H9 (cell line): ENCODE data around the gene FAT2. TPM values are rescaled to one million over a fixed set of nuclear protein-coding genes. Genes with fewer than 3 reads are reported as not detected.

Experiments used
- DNase-seq: peaks from one replicate; pipeline ENCODE4 v3.0.0-alpha.2; 2017
- H2AFZ ChIP-seq: one replicate; pipeline ENCODE4 v1.6.1; 2013; ENCODE audit warnings: mild to moderate bottlenecking, low read length, control low read depth, moderate library complexity
- H2AK5ac ChIP-seq: 2 replicates; pipeline ENCODE4 v1.6.1; 2013; ENCODE audit warnings: low read length, control low read depth, mixed read lengths; ENCODE audit not compliant: insufficient read length
- H2BK120ac ChIP-seq: one replicate; pipeline ENCODE4 v1.6.1; 2013; ENCODE audit warnings: low read depth, mild to moderate bottlenecking, low read length, control low read depth, inconsistent platforms; ENCODE audit not compliant: poor library complexity, severe bottlenecking
- H2BK12ac ChIP-seq: 2 replicates; pipeline ENCODE4 v1.6.1; 2013; ENCODE audit warnings: low read length, control low read depth, mixed read lengths, low read depth; ENCODE audit not compliant: insufficient read length
- H2BK15ac ChIP-seq: 2 replicates; pipeline ENCODE4 v1.6.1; 2013; ENCODE audit warnings: low read depth, low read length, control low read depth
- H2BK20ac ChIP-seq: one replicate; pipeline ENCODE4 v1.6.1; 2013; ENCODE audit warnings: low read depth, mild to moderate bottlenecking, low read length, control low read depth, inconsistent platforms; ENCODE audit not compliant: poor library complexity, severe bottlenecking
- H2BK5ac ChIP-seq: 2 replicates; pipeline ENCODE4 v1.6.1; 2013; ENCODE audit warnings: low read length, control low read depth, mixed read lengths; ENCODE audit not compliant: insufficient read length
- H3K14ac ChIP-seq: 2 replicates; pipeline ENCODE4 v1.6.1; 2013; ENCODE audit warnings: low read length, control low read depth; ENCODE audit not compliant: insufficient read depth
- H3K18ac ChIP-seq: 2 replicates; pipeline ENCODE4 v1.6.1; 2013; ENCODE audit warnings: low read depth, mild to moderate bottlenecking, mixed read lengths, low read length, control low read depth; ENCODE audit not compliant: insufficient read length
- H3K23ac ChIP-seq: 2 replicates; pipeline ENCODE4 v1.6.1; 2013; ENCODE audit warnings: low read length, control low read depth, mixed read lengths, low read depth; ENCODE audit not compliant: insufficient read length
- H3K23me2 ChIP-seq: 2 replicates; pipeline ENCODE4 v1.6.1; 2013; ENCODE audit warnings: low read depth, mild to moderate bottlenecking, mixed read lengths, low read length, control low read depth; ENCODE audit not compliant: insufficient read length, poor library complexity, severe bottlenecking
- H3K27ac ChIP-seq: 2 replicates; pipeline ENCODE4 v1.5.1; 2013; ENCODE audit warnings: low read length, control low read depth, mixed read lengths, low read depth; ENCODE audit not compliant: insufficient read length
- H3K27me3 ChIP-seq: 2 replicates; pipeline ENCODE4 v1.6.1; 2013; ENCODE audit warnings: low read length, control low read depth, inconsistent platforms; ENCODE audit not compliant: insufficient read depth
- H3K4ac ChIP-seq: 2 replicates; pipeline ENCODE4 v1.6.1; 2013; ENCODE audit warnings: low read depth, mild to moderate bottlenecking, control low read depth, inconsistent platforms, low read length, moderate library complexity
- H3K4me1 ChIP-seq: 2 replicates; pipeline ENCODE4 v1.6.1; 2013; ENCODE audit warnings: low read length, control low read depth, inconsistent platforms; ENCODE audit not compliant: insufficient read depth
- H3K4me2 ChIP-seq: 2 replicates; pipeline ENCODE4 v1.6.1; 2013; ENCODE audit warnings: low read length, control low read depth, mixed read lengths; ENCODE audit not compliant: insufficient read length, insufficient read depth
- H3K56ac ChIP-seq: 2 replicates; pipeline ENCODE4 v1.6.1; 2013; ENCODE audit warnings: low read depth, mild to moderate bottlenecking, mixed read lengths, low read length, control low read depth; ENCODE audit not compliant: insufficient read length
- H3K79me1 ChIP-seq: 2 replicates; pipeline ENCODE4 v1.6.1; 2013; ENCODE audit warnings: low read depth, mild to moderate bottlenecking, moderate library complexity, low read length, control low read depth, inconsistent platforms; ENCODE audit not compliant: insufficient read depth, poor library complexity, severe bottlenecking
- H3K79me2 ChIP-seq: 2 replicates; pipeline ENCODE4 v1.6.1; 2013; ENCODE audit warnings: low read length, control low read depth, inconsistent platforms; ENCODE audit not compliant: insufficient read depth
- H3K9ac ChIP-seq: 2 replicates; pipeline ENCODE4 v1.6.1; 2013; ENCODE audit warnings: low read length, control low read depth, mixed read lengths; ENCODE audit not compliant: insufficient read length; ENCODE audit errors: extremely low read depth
- H3K9me3 ChIP-seq: one replicate; pipeline ENCODE4 v1.6.1; 2013; ENCODE audit warnings: low read depth, low read length, inconsistent platforms; ENCODE audit not compliant: control insufficient read depth
- H3T11ph ChIP-seq: one replicate; pipeline ENCODE4 v1.6.1; 2013; ENCODE audit warnings: mild to moderate bottlenecking, low read length, control low read depth, inconsistent platforms
- H4K20me1 ChIP-seq: one replicate; pipeline ENCODE4 v1.6.1; 2013; ENCODE audit not compliant: control insufficient read depth, insufficient read length, insufficient read depth
- H4K5ac ChIP-seq: 2 replicates; pipeline ENCODE4 v1.6.1; 2013; ENCODE audit warnings: low read depth, mild to moderate bottlenecking, mixed read lengths, low read length, control low read depth; ENCODE audit not compliant: insufficient read length
- H4K8ac ChIP-seq: replicated peaks from 2 replicates; pipeline ENCODE4 v1.6.1; 2013; ENCODE audit warnings: low read length, control low read depth, mixed read lengths, low read depth; ENCODE audit not compliant: insufficient read length
- H4K91ac ChIP-seq: 2 replicates; pipeline ENCODE4 v1.6.1; 2013; ENCODE audit warnings: low read depth, mild to moderate bottlenecking, moderate library complexity, mixed read lengths, low read length, control low read depth; ENCODE audit not compliant: insufficient read length
- H3K27ac Mint-ChIP-seq, 3 experiments: 2 replicates in 2 of 3; 3 replicates in 1 of 3; pipeline ENCODE4 v1.8.0; 2020 to 2021; ENCODE audit warnings: mixed read lengths in 3 of 3, mild to moderate bottlenecking in 1 of 3, moderate library complexity in 1 of 3
- H3K27me3 Mint-ChIP-seq: 2 replicates; pipeline ENCODE4 v1.8.0; 2021; ENCODE audit warnings: low read depth, mild to moderate bottlenecking, moderate library complexity, mixed read lengths
- H3K36me3 Mint-ChIP-seq, 3 experiments: 2 replicates in 2 of 3; 3 replicates in 1 of 3; pipeline ENCODE4 v1.8.0; 2020 to 2021; ENCODE audit warnings: low read depth in 3 of 3, mixed read lengths in 3 of 3; ENCODE audit not compliant: insufficient read depth in 1 of 3
- H3K4me1 Mint-ChIP-seq, 2 experiments: 2 replicates each; pipeline ENCODE4 v1.8.0; 2020; ENCODE audit warnings: mixed read lengths in 2 of 2
- H3K4me3 Mint-ChIP-seq, 2 experiments: 2 replicates in 1 of 2; 3 replicates in 1 of 2; pipeline ENCODE4 v1.8.0; 2020 to 2021; ENCODE audit warnings: mild to moderate bottlenecking in 2 of 2, mixed read lengths in 2 of 2, moderate library complexity in 1 of 2
- H3K9me3 Mint-ChIP-seq, 2 experiments: 2 replicates in 1 of 2; 3 replicates in 1 of 2; pipeline ENCODE4 v1.8.0; 2020; ENCODE audit warnings: mild to moderate bottlenecking in 2 of 2, mixed read lengths in 2 of 2, moderate library complexity in 1 of 2
- WGBS: extraction: QIAGEN DNeasy Blood & Tissue Kit; methylation state at CpG from one replicate; pipeline ENCODE4 v1.1.7; 2013; ENCODE audit warnings: missing lambda C conversion rate, low lambda C conversion rate, mixed read lengths; ENCODE audit not compliant: insufficient read length; ENCODE audit errors: extremely low coverage; 5-methylcytosine and 5-hydroxymethylcytosine counted together
- total RNA-seq: library from RNA; stranded (reverse); gene quantifications from 2 replicates; pipeline ENCODE4 v1.2.1, GENCODE V29; 2021
- TF ChIP-seq, protein P1 (sequence below): fragments of 200-600 bp; sonication (generic); conservative IDR thresholded peaks from 3 replicates; pipeline ENCODE4 v1.8.0; 2021; ENCODE audit warnings: antibody characterized with exemption, mild to moderate bottlenecking

Gene FAT2
- total RNA-seq, 1 experiment from 2014 or later: 0.15 TPM

DNA sequence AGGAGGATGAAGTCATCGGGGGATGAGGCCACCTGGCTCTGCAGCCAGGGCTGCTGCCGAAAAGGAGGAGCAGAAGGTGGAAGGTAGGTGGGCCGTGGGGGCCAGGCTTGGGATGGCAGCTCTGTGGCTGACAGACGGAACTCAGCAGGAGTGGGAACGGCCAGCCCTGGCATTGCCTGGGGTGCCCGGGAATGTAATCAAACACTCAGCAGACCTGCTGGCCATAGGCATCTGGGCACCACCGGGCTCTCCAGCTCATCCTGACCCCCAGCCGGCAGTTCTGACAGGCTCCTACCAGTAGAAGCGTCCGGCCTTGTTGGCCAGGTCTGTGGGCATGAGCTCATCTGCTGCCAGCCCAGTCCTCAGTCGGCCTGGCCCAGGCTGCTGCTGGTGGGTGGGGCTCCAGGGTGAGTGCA, 4.3 kb upstream of the FAT2 start:
- no peaks in the 10 kb centered on the region for H3K79me1 ChIP-seq
- H2BK5ac ChIP-seq: no peak overlapping the region
- no peaks in the 10 kb centered on the region for H3K79me2 ChIP-seq
- no peak overlapping the region for H3K4ac ChIP-seq
- H3K23me2 ChIP-seq: no peaks in the 10 kb centered on the region
- no peak overlapping the region for H3K27ac ChIP-seq
- no peak overlapping the region for H2AK5ac ChIP-seq
- H3K4me1 Mint-ChIP-seq: peaks cover 59 to 60% of the 10 kb centered on the region in 2 experiments
- TF ChIP-seq, protein P1, sequence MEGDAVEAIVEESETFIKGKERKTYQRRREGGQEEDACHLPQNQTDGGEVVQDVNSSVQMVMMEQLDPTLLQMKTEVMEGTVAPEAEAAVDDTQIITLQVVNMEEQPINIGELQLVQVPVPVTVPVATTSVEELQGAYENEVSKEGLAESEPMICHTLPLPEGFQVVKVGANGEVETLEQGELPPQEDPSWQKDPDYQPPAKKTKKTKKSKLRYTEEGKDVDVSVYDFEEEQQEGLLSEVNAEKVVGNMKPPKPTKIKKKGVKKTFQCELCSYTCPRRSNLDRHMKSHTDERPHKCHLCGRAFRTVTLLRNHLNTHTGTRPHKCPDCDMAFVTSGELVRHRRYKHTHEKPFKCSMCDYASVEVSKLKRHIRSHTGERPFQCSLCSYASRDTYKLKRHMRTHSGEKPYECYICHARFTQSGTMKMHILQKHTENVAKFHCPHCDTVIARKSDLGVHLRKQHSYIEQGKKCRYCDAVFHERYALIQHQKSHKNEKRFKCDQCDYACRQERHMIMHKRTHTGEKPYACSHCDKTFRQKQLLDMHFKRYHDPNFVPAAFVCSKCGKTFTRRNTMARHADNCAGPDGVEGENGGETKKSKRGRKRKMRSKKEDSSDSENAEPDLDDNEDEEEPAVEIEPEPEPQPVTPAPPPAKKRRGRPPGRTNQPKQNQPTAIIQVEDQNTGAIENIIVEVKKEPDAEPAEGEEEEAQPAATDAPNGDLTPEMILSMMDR: no peak
- peaks cover 15% of the 10 kb centered on the region for H3K27me3 Mint-ChIP-seq
- H3K4me2 ChIP-seq: no peak overlapping the region
- H3K9me3 Mint-ChIP-seq: no peaks in the 10 kb centered on the region
- DNase-seq: no peak
- no peak overlapping the region for H4K8ac ChIP-seq
- H4K91ac ChIP-seq: no peak overlapping the region
- H2BK120ac ChIP-seq: no peak overlapping the region
- H3K36me3 Mint-ChIP-seq: no peaks in the 10 kb centered on the region; a peak in 1 of 7 replicates
- no peak overlapping the region for H3K56ac ChIP-seq
- H3K18ac ChIP-seq: no peak overlapping the region
- no peak overlapping the region for H3K14ac ChIP-seq
- no peak overlapping the region for H3T11ph ChIP-seq
- no peaks in the 10 kb centered on the region for H3K27me3 ChIP-seq
- H2BK20ac ChIP-seq: no peak overlapping the region
- no peak overlapping the region for H3K4me3 Mint-ChIP-seq
- H3K27ac Mint-ChIP-seq: no peak overlapping the region
- H3K23ac ChIP-seq: no peak overlapping the region
- H3K9ac ChIP-seq: no peak overlapping the region
- no peak overlapping the region for H2AFZ ChIP-seq
- WGBS: no CpG with 5 or more reads among the region's 11 CpGs
- H3K9me3 ChIP-seq: no peaks in the 10 kb centered on the region
- H2BK12ac ChIP-seq: no peak overlapping the region
- no peaks in the 10 kb centered on the region for H4K20me1 ChIP-seq
- H3K4me1 ChIP-seq: peaks cover 2% of the 10 kb centered on the region; the same call in 1 of the 2 replicates
- H2BK15ac ChIP-seq: no peak overlapping the region
- no peak overlapping the region for H4K5ac ChIP-seq
